ENCODE results near the gene TEX261.

TEX261 gene

GRCh38 chr2:70942396-70943204, 52.1 kb downstream of the TEX261 start:
- H2BK5ac ChIP-seq (ENCODE audit: low read depth, low read length, poor library complexity, severe bottlenecking): no peak overlapping the region
- no peak overlapping the region for H4K91ac ChIP-seq (ENCODE audit: low read length)
- H3K14ac ChIP-seq (ENCODE audit: low read length in 2 of 2): no peak overlapping the region
- no peak overlapping the region for H3K23ac ChIP-seq (ENCODE audit: low read length in 2 of 2)
- no peak overlapping the region for H2AK5ac ChIP-seq (ENCODE audit: low read length, severe bottlenecking)
- H3K36me3 ChIP-seq (ENCODE audit: control insufficient read depth in 1 of 2, insufficient read depth in 2 of 2, low read depth in 1 of 2, low read length in 2 of 2): no peaks in the 10 kb centered on the region
- no peak overlapping the region for H2BK12ac ChIP-seq (ENCODE audit: low read length in 2 of 2)
- no peak overlapping the region for H3K27ac ChIP-seq (ENCODE audit: low read length, poor library complexity, severe bottlenecking)
- no peaks in the 10 kb centered on the region for H3K79me1 ChIP-seq (replicated peaks; ENCODE audit: low read length, poor library complexity, severe bottlenecking)
- no peak overlapping the region for H3K9ac ChIP-seq (ENCODE audit: low read length)
- no peak overlapping the region for H2AFZ ChIP-seq (ENCODE audit: low read depth, low read length)
- no peak for DNase-seq
- H2BK15ac ChIP-seq (ENCODE audit: low read depth, poor library complexity, severe bottlenecking): no peak overlapping the region
- H3K27me3 ChIP-seq (ENCODE audit: control insufficient read depth in 1 of 2, insufficient read depth in 1 of 2, low read length in 2 of 2): peaks cover 27 to 30% of the 10 kb centered on the region in 2 experiments
- H3K4me2 ChIP-seq (ENCODE audit: low read length, poor library complexity, severe bottlenecking): no peak overlapping the region
- no peak overlapping the region for H3K4me3 ChIP-seq (ENCODE audit: insufficient read depth in 1 of 2, low read depth in 1 of 2, low read length in 2 of 2)
- H3K4ac ChIP-seq (ENCODE audit: low read depth in 1 of 2, low read length in 2 of 2): no peak overlapping the region
- H2BK120ac ChIP-seq (ENCODE audit: low read depth, low read length): no peak overlapping the region
- no peaks in the 10 kb centered on the region for H3K9me3 ChIP-seq (ENCODE audit: control insufficient read depth, low read length)
- no peak overlapping the region for H3K18ac ChIP-seq (ENCODE audit: low read depth in 1 of 2, low read length in 2 of 2)
- WGBS: 64% methylated on average over 4 of the region's 6 CpGs
- H4K8ac ChIP-seq (ENCODE audit: low read length): no peak overlapping the region
- peaks cover 27% of the 10 kb centered on the region for H3K4me1 ChIP-seq (ENCODE audit: control insufficient read depth, insufficient read depth, low read depth, low read length)

DNA sequence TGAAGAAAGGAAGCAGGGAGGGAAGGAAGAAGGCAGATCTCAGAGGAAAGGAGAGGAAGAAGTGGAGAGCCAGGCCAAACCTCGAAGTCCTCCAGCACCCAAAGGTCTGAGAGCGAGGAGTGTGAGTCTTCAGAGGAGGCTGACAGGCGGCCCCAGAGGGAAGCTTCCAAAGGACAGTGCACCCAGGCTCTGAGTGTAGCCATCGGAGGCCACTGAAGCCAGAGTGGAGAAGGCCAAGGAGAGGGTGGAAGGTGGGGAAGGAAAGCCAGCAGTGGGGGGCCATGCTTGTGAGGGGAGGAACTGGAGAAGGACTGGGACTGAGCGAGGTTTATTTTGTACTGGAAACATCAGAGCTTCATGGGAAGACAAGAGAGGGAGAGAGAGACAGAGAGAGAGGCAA, 53.0 kb downstream of the TEX261 start:
- DNase-seq: no peak

GRCh38 chr2:70941186-70941585, 53.5 kb downstream of the TEX261 start:
- H3K14ac ChIP-seq (ENCODE audit: low read length in 2 of 2): no peak overlapping the region
- 66% methylated on average over 6 of the region's 6 CpGs for WGBS

More for the DNA sequence above, 53.0 kb downstream of the TEX261 start:
- no peaks in the 10 kb centered on the region for H3K79me1 ChIP-seq (replicated peaks; ENCODE audit: low read length, poor library complexity, severe bottlenecking)
- no peak overlapping the region for H2AFZ ChIP-seq (ENCODE audit: low read depth, low read length)
- H3K4me2 ChIP-seq (ENCODE audit: low read length, poor library complexity, severe bottlenecking): no peak overlapping the region
- H3K27ac ChIP-seq (ENCODE audit: low read length, poor library complexity, severe bottlenecking): no peak overlapping the region
- peaks cover 27% of the 10 kb centered on the region for H3K4me1 ChIP-seq (ENCODE audit: control insufficient read depth, insufficient read depth, low read depth, low read length)
- H2AK5ac ChIP-seq (ENCODE audit: low read length, severe bottlenecking): no peak overlapping the region
- no peaks in the 10 kb centered on the region for H3K36me3 ChIP-seq (ENCODE audit: control insufficient read depth in 1 of 2, insufficient read depth in 2 of 2, low read depth in 1 of 2, low read length in 2 of 2)
- H4K8ac ChIP-seq (ENCODE audit: low read length): no peak overlapping the region
- no peak overlapping the region for H2BK12ac ChIP-seq (ENCODE audit: low read length in 2 of 2)
- H3K27me3 ChIP-seq (ENCODE audit: control insufficient read depth in 1 of 2, insufficient read depth in 1 of 2, low read length in 2 of 2): peaks cover 27% of the 10 kb centered on the region in 2 experiments
- H2BK120ac ChIP-seq (ENCODE audit: low read depth, low read length): no peak overlapping the region
- H3K4me3 ChIP-seq (ENCODE audit: insufficient read depth in 1 of 2, low read depth in 1 of 2, low read length in 2 of 2): no peak overlapping the region
- H2BK5ac ChIP-seq (ENCODE audit: low read depth, low read length, poor library complexity, severe bottlenecking): no peak overlapping the region
- no peak overlapping the region for H2BK15ac ChIP-seq (ENCODE audit: low read depth, poor library complexity, severe bottlenecking)
- WGBS: 80% methylated on average over 5 of the region's 5 CpGs
- no peaks in the 10 kb centered on the region for H3K9me3 ChIP-seq (ENCODE audit: control insufficient read depth, low read length)
- no peak overlapping the region for H3K14ac ChIP-seq (ENCODE audit: low read length in 2 of 2)
- no peak overlapping the region for H3K9ac ChIP-seq (ENCODE audit: low read length)
- no peak overlapping the region for H3K23ac ChIP-seq (ENCODE audit: low read length in 2 of 2)
- no peak overlapping the region for H3K4ac ChIP-seq (ENCODE audit: low read depth in 1 of 2, low read length in 2 of 2)
- no peak overlapping the region for H4K91ac ChIP-seq (ENCODE audit: low read length)
- no peak overlapping the region for H3K18ac ChIP-seq (ENCODE audit: low read depth in 1 of 2, low read length in 2 of 2)

GRCh38 chr2:70939839-70940580, 54.7 kb downstream of the TEX261 start:
- H3K9me3 ChIP-seq (ENCODE audit: control insufficient read depth, low read length): no peaks in the 10 kb centered on the region
- H2AFZ ChIP-seq (ENCODE audit: low read depth, low read length): no peak overlapping the region
- no peak overlapping the region for H2BK120ac ChIP-seq (ENCODE audit: low read depth, low read length)
- no peak overlapping the region for H3K18ac ChIP-seq (ENCODE audit: low read depth in 1 of 2, low read length in 2 of 2)
- no peak overlapping the region for H3K23ac ChIP-seq (ENCODE audit: low read length in 2 of 2)
- no peak overlapping the region for H4K8ac ChIP-seq (ENCODE audit: low read length)
- no peaks in the 10 kb centered on the region for H3K36me3 ChIP-seq (ENCODE audit: control insufficient read depth in 1 of 2, insufficient read depth in 2 of 2, low read depth in 1 of 2, low read length in 2 of 2)
- no peak overlapping the region for H3K4me2 ChIP-seq (ENCODE audit: low read length, poor library complexity, severe bottlenecking)
- H3K79me1 ChIP-seq (replicated peaks; ENCODE audit: low read length, poor library complexity, severe bottlenecking): no peaks in the 10 kb centered on the region
- no peak overlapping the region for H2BK15ac ChIP-seq (ENCODE audit: low read depth, poor library complexity, severe bottlenecking)
- WGBS: 70% methylated on average over 9 of the region's 10 CpGs
- no peak overlapping the region for H2BK12ac ChIP-seq (ENCODE audit: low read length in 2 of 2)
- no peak for DNase-seq
- no peak overlapping the region for H3K14ac ChIP-seq (ENCODE audit: low read length in 2 of 2)
- no peak overlapping the region for H3K4ac ChIP-seq (ENCODE audit: low read depth in 1 of 2, low read length in 2 of 2)
- H2AK5ac ChIP-seq (ENCODE audit: low read length, severe bottlenecking): no peak overlapping the region
- no peak overlapping the region for H4K91ac ChIP-seq (ENCODE audit: low read length)
- H3K27ac ChIP-seq (ENCODE audit: low read length, poor library complexity, severe bottlenecking): no peak overlapping the region
- H3K4me3 ChIP-seq (ENCODE audit: insufficient read depth in 1 of 2, low read depth in 1 of 2, low read length in 2 of 2): no peak overlapping the region
- H3K27me3 ChIP-seq (ENCODE audit: control insufficient read depth in 1 of 2, insufficient read depth in 1 of 2, low read length in 2 of 2): peaks cover 32 to 35% of the 10 kb centered on the region in 2 experiments
- no peak overlapping the region for H2BK5ac ChIP-seq (ENCODE audit: low read depth, low read length, poor library complexity, severe bottlenecking)
- H3K9ac ChIP-seq (ENCODE audit: low read length): no peak overlapping the region
- H3K4me1 ChIP-seq (ENCODE audit: control insufficient read depth, insufficient read depth, low read depth, low read length): peaks cover 23% of the 10 kb centered on the region

More at GRCh38 chr2:70941186-70941585, 53.5 kb downstream of the TEX261 start:
- no peak overlapping the region for H3K18ac ChIP-seq (ENCODE audit: low read depth in 1 of 2, low read length in 2 of 2)
- DNase-seq: no peak
- no peak overlapping the region for H3K23ac ChIP-seq (ENCODE audit: low read length in 2 of 2)
- peaks cover 27 to 32% of the 10 kb centered on the region in 2 experiments for H3K27me3 ChIP-seq (ENCODE audit: control insufficient read depth in 1 of 2, insufficient read depth in 1 of 2, low read length in 2 of 2)
- no peak overlapping the region for H4K8ac ChIP-seq (ENCODE audit: low read length)
- no peak overlapping the region for H2BK120ac ChIP-seq (ENCODE audit: low read depth, low read length)
- no peak overlapping the region for H3K4me2 ChIP-seq (ENCODE audit: low read length, poor library complexity, severe bottlenecking)
- no peak overlapping the region for H2AFZ ChIP-seq (ENCODE audit: low read depth, low read length)
- no peak overlapping the region for H2BK15ac ChIP-seq (ENCODE audit: low read depth, poor library complexity, severe bottlenecking)
- no peak overlapping the region for H3K4ac ChIP-seq (ENCODE audit: low read depth in 1 of 2, low read length in 2 of 2)
- H3K4me1 ChIP-seq (ENCODE audit: control insufficient read depth, insufficient read depth, low read depth, low read length): peaks cover 24% of the 10 kb centered on the region
- H3K79me1 ChIP-seq (replicated peaks; ENCODE audit: low read length, poor library complexity, severe bottlenecking): no peaks in the 10 kb centered on the region
- H2AK5ac ChIP-seq (ENCODE audit: low read length, severe bottlenecking): no peak overlapping the region
- H3K9ac ChIP-seq (ENCODE audit: low read length): no peak overlapping the region
- no peak overlapping the region for H2BK5ac ChIP-seq (ENCODE audit: low read depth, low read length, poor library complexity, severe bottlenecking)
- H3K27ac ChIP-seq (ENCODE audit: low read length, poor library complexity, severe bottlenecking): no peak overlapping the region
- H3K9me3 ChIP-seq (ENCODE audit: control insufficient read depth, low read length): no peaks in the 10 kb centered on the region
- no peaks in the 10 kb centered on the region for H3K36me3 ChIP-seq (ENCODE audit: control insufficient read depth in 1 of 2, insufficient read depth in 2 of 2, low read depth in 1 of 2, low read length in 2 of 2)
- H2BK12ac ChIP-seq (ENCODE audit: low read length in 2 of 2): no peak overlapping the region
- no peak overlapping the region for H4K91ac ChIP-seq (ENCODE audit: low read length)
- H3K4me3 ChIP-seq (ENCODE audit: insufficient read depth in 1 of 2, low read depth in 1 of 2, low read length in 2 of 2): no peak overlapping the region

Measured in mesenchymal stem cell (in vitro differentiated cells and primary cell).